ENCODE data around the gene RRAGD.
A peak's percentile ranks its signal among the peaks of the same experiment; 100 is the strongest.

The RRAGD gene

DNA sequence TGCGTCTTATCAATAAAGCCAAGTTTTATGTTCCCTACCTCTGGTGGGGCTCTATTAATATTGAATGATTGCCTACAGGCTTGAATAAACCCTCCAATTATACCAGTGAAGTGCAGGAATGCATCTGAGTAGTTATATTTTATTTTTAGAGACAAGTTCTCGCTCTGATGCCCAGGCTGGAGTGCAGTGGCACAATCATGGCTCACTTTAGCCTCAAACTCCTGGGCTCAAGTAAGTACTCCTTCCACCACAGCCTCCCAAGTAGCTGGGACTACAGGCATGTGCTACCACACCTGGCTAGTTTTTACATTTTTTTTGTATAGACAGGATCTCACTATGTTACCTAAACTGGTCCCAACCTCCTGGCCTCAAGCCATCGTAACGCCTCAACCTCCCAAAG, 33.4 kb downstream of the RRAGD start:
- Mint-ChIP-seq H3K27me3 (no peaks in the 10 kb centered on the region), H3K4me1 (peaks cover 13% of the 10 kb centered on the region), H3K9me3 (no peaks in the 10 kb centered on the region), H3K4me3 (no peak overlapping the region), H3K27ac (no peak overlapping the region), H3K36me3 (no peaks in the 10 kb centered on the region)
- ATAC-seq (ENCODE audit: low read depth) (no peak), DNase-seq (ENCODE audit: low spot score in 2 of 2) (no peak)

GRCh38 chr6:89375427-89376267, 36.4 kb downstream of the RRAGD start:
- Mint-ChIP-seq H3K4me1 (peaks cover 16% of the 10 kb centered on the region), H3K27ac (peak overlapping the region; percentile 78)

DNA sequence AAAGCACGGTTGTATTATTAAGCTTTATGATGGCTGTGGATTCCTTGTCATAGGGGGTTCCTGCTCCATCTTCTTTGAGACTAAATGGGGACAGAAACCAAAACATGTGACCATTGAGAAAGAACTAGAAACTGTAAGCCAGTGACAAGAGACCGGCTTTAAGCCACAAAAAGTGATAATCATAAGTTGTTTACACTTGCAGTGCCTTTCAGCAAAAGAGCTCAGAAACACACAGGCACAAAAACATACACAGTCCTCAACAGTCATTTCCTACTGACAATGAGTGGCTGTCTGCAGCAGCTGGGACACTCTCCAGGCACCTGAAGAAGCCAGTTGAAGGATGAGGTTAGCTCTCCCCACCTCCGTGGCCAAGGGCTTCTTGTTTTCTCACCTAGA, 39.6 kb downstream of the RRAGD start:
- Mint-ChIP-seq H3K36me3 (no peaks in the 10 kb centered on the region), H3K27me3 (no peaks in the 10 kb centered on the region), H3K9me3 (no peaks in the 10 kb centered on the region), H3K4me3 (no peak overlapping the region), H3K27ac (peak overlapping the region; percentile 20), H3K4me1 (peaks cover 17% of the 10 kb centered on the region)
- ATAC-seq (ENCODE audit: low read depth) = no peak
- DNase-seq (ENCODE audit: low spot score in 2 of 2) = no peak

More at GRCh38 chr6:89375427-89376267, 36.4 kb downstream of the RRAGD start:
- DNase-seq (ENCODE audit: low spot score in 2 of 2) (peak; percentile 47 to 69), ATAC-seq (ENCODE audit: low read depth) (peak; percentile 89)
- Mint-ChIP-seq H3K36me3 (no peaks in the 10 kb centered on the region), H3K4me3 (no peak overlapping the region), H3K27me3 (no peaks in the 10 kb centered on the region), H3K9me3 (no peaks in the 10 kb centered on the region)

DNA sequence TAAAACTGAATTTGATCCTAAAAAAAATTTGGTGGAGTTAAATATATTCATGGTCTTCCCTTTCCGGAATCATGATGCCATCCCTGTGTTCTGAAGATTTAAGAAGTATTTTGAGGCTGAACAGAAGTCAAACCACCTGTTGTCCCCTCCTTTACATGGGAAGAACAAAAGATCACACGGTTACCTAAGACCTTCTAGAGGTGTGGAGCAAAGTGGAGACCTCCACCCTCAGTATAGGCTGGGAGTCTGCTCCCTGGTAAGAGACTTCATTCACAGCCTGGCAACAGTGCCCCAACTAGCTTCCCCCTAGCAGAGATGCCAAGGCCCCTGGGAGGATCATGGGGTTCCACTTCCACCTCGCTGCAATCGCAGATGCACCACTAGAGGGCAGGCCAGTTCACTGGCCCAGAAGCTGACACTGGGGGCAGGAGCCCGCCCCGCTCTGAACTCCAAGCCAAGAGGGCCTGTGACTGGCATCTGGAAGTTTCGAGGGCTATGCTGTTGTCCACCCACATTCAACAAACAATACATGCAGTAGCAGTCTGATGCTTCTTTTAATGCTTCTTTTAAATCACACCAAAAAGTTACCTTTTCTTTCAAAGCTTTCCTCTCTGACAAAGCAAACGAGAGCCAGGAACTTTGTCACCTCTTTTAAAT, 40.1 kb downstream of the RRAGD start:
- peaks cover 17% of the 10 kb centered on the region for H3K4me1 Mint-ChIP-seq
- H3K4me3 Mint-ChIP-seq = no peak overlapping the region
- H3K36me3 Mint-ChIP-seq = no peaks in the 10 kb centered on the region
- peak overlapping the region; percentile 20 for H3K27ac Mint-ChIP-seq
- no peaks in the 10 kb centered on the region for H3K27me3 Mint-ChIP-seq
- H3K9me3 Mint-ChIP-seq = no peaks in the 10 kb centered on the region
- peak; percentile 86 to 89 for DNase-seq (ENCODE audit: low spot score in 2 of 2)
- ATAC-seq (ENCODE audit: low read depth) = peak; percentile 74

- no peaks in the 10 kb centered on the region for H3K36me3 Mint-ChIP-seq
- H3K4me3 Mint-ChIP-seq = no peak overlapping the region
- no peak overlapping the region for H3K27ac Mint-ChIP-seq
- H3K27me3 Mint-ChIP-seq = no peaks in the 10 kb centered on the region
- no peaks in the 10 kb centered on the region for H3K9me3 Mint-ChIP-seq
- no peak for ATAC-seq (ENCODE audit: low read depth)
- H3K4me1 Mint-ChIP-seq = peaks cover 17% of the 10 kb centered on the region
- DNase-seq (ENCODE audit: low spot score in 2 of 2) = no peak
Measured at GRCh38 chr6:89368999-89369398, 43.1 kb downstream of the RRAGD start.

GRCh38 chr6:89368107-89368506, 44.0 kb downstream of the RRAGD start:
- Mint-ChIP-seq H3K4me3 (no peak overlapping the region), H3K9me3 (no peaks in the 10 kb centered on the region), H3K4me1 (peaks cover 23% of the 10 kb centered on the region), H3K36me3 (no peaks in the 10 kb centered on the region), H3K27ac (no peak overlapping the region), H3K27me3 (no peaks in the 10 kb centered on the region)
- DNase-seq (ENCODE audit: low spot score in 2 of 2) (peak; percentile 49 to 56), ATAC-seq (ENCODE audit: low read depth) (no peak)

- H3K4me3 Mint-ChIP-seq = no peak overlapping the region
- ATAC-seq (ENCODE audit: low read depth) (no peak), DNase-seq (ENCODE audit: low spot score in 2 of 2) (no peak)
- H3K27me3 Mint-ChIP-seq = no peaks in the 10 kb centered on the region
- peaks cover 3% of the 10 kb centered on the region for H3K9me3 Mint-ChIP-seq
- H3K4me1 Mint-ChIP-seq = peaks cover 33% of the 10 kb centered on the region
- no peaks in the 10 kb centered on the region for H3K36me3 Mint-ChIP-seq
- peak overlapping the region; percentile 67 for H3K27ac Mint-ChIP-seq
Measured at GRCh38 chr6:89364586-89364985, 47.5 kb downstream of the RRAGD start.

- Mint-ChIP-seq H3K4me1 (peaks cover 43% of the 10 kb centered on the region), H3K27ac (no peak overlapping the region), H3K9me3 (peaks cover 3% of the 10 kb centered on the region), H3K27me3 (no peaks in the 10 kb centered on the region), H3K4me3 (no peak overlapping the region), H3K36me3 (no peaks in the 10 kb centered on the region)
- DNase-seq (ENCODE audit: low spot score in 2 of 2) (no peak), ATAC-seq (ENCODE audit: low read depth) (no peak)
Measured at GRCh38 chr6:89361171-89361570, 50.9 kb downstream of the RRAGD start.

DNA sequence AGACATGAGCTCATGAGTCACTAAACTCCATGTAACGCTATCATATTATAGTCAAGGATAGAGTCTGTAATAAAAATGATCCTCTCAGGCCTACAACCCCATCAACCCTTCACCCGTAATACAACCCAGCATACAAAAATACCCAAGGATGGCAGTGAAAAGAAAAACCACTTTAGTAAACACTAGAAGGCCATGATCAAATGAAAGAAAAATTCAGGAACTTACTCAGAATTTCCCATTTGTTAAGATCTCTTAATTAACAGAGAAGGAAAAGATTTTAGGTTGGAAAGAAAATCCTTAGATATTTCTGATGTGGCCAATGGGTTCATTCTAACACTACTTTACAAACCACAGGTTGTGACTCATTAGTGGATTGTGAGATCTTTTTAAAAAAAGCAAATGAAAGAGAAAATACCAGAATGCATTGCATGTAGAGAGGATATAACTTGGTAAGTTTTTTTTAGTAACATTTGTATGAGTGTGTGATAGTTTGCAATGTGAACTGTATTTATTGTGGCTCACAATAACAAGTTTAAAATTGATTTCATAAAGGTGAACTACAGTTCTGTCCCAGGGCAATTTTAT, 51.6 kb downstream of the RRAGD start:
- Mint-ChIP-seq H3K36me3 (no peaks in the 10 kb centered on the region), H3K4me1 (peaks cover 43% of the 10 kb centered on the region), H3K27ac (peak overlapping the region; percentile 39), H3K9me3 (peaks cover 3% of the 10 kb centered on the region), H3K4me3 (peak overlapping the region; percentile 34), H3K27me3 (no peaks in the 10 kb centered on the region)
- DNase-seq (ENCODE audit: low spot score in 2 of 2) (no peak), ATAC-seq (ENCODE audit: low read depth) (no peak)

DNA sequence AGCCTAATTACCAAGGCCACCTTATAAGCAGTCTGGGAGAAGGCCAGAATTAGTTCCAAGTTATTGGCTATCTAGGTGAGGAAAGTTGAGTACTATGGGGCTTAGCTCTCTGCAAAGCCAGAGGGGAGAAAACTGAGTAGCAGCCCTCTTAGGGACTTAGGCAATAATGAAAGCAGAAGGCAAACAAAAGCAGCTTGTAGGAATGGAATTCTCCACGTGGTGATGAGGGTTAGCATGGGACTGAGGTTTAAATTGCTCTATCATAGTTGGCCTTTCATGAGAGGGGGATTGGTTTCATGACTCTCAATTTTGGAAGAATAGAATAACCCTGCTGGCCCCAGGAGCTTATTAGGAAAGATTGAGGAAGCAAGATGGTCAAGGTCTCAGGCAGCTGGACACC, 52.5 kb downstream of the RRAGD start:
- H3K4me1 Mint-ChIP-seq = peaks cover 43% of the 10 kb centered on the region
- no peak for ATAC-seq (ENCODE audit: low read depth)
- H3K4me3 Mint-ChIP-seq = no peak overlapping the region
- DNase-seq (ENCODE audit: low spot score in 2 of 2) = no peak
- peak overlapping the region; percentile 60 for H3K27ac Mint-ChIP-seq
- H3K9me3 Mint-ChIP-seq = peaks cover 3% of the 10 kb centered on the region
- no peaks in the 10 kb centered on the region for H3K27me3 Mint-ChIP-seq
- no peaks in the 10 kb centered on the region for H3K36me3 Mint-ChIP-seq

- Mint-ChIP-seq H3K36me3 (no peaks in the 10 kb centered on the region), H3K4me3 (peak overlapping the region; percentile 89), H3K27me3 (no peaks in the 10 kb centered on the region), H3K27ac (peak overlapping the region; percentile 91), H3K4me1 (peaks cover 38% of the 10 kb centered on the region), H3K9me3 (peaks cover 1% of the 10 kb centered on the region)
- DNase-seq (ENCODE audit: low spot score in 2 of 2) (peak in 1 of 2 donors; percentile 31), ATAC-seq (ENCODE audit: low read depth) (peak; percentile 51)
Measured at GRCh38 chr6:89357390-89357789, 54.7 kb downstream of the RRAGD start.

- Mint-ChIP-seq H3K4me3 (peak overlapping the region; percentile 89), H3K9me3 (peaks cover 1% of the 10 kb centered on the region), H3K27me3 (no peaks in the 10 kb centered on the region), H3K27ac (peak overlapping the region; percentile 91), H3K4me1 (peaks cover 39% of the 10 kb centered on the region), H3K36me3 (no peaks in the 10 kb centered on the region)
- DNase-seq (ENCODE audit: low spot score in 2 of 2) (no peak), ATAC-seq (ENCODE audit: low read depth) (no peak)
Measured at GRCh38 chr6:89356642-89357170, 55.4 kb downstream of the RRAGD start.

GRCh38 chr6:89355511-89356194, 56.4 kb downstream of the RRAGD start:
- ATAC-seq (ENCODE audit: low read depth) (no peak), DNase-seq (ENCODE audit: low spot score in 2 of 2) (no peak)
- Mint-ChIP-seq H3K27me3 (no peaks in the 10 kb centered on the region), H3K27ac (peak overlapping the region; percentile 28), H3K4me3 (no peak overlapping the region), H3K9me3 (peaks cover 1% of the 10 kb centered on the region), H3K4me1 (peaks cover 40% of the 10 kb centered on the region), H3K36me3 (no peaks in the 10 kb centered on the region)
